ENCODE results near the gene ZSWIM4. TPM values are rescaled to one million over a fixed set of nuclear protein-coding genes. Genes with fewer than 3 reads are reported as not detected.

Gene ZSWIM4
- total RNA-seq, 1 experiment from 2014 or later: 8.7 TPM

GRCh38 chr19:13864046-13864666 is 68.9 kb downstream of the ZSWIM4 start:
- Histone ChIP-seq H3K27me3 (ENCODE audit: control insufficient read depth, insufficient read depth, low read length) (no peaks in the 10 kb centered on the region), H3K4me1 (ENCODE audit: control insufficient read depth, insufficient read depth, low read length) (peaks cover 12% of the 10 kb centered on the region), H3K27ac (ENCODE audit: low read length) (no peak overlapping the region), H3K4me3 (ENCODE audit: low read depth in 2 of 2, low read length in 2 of 2) (0 out of 4 replicates have a peak overlapping the region, but pooled peaks of 1 of the 2 experiments have one; percentile 14), H3K9me3 (ENCODE audit: control insufficient read depth, insufficient read depth, low read depth, low read length) (no peaks in the 10 kb centered on the region), H3K36me3 (ENCODE audit: control insufficient read depth, insufficient read depth, low read length) (no peaks in the 10 kb centered on the region)
- TF ChIP-seq, protein P1, sequence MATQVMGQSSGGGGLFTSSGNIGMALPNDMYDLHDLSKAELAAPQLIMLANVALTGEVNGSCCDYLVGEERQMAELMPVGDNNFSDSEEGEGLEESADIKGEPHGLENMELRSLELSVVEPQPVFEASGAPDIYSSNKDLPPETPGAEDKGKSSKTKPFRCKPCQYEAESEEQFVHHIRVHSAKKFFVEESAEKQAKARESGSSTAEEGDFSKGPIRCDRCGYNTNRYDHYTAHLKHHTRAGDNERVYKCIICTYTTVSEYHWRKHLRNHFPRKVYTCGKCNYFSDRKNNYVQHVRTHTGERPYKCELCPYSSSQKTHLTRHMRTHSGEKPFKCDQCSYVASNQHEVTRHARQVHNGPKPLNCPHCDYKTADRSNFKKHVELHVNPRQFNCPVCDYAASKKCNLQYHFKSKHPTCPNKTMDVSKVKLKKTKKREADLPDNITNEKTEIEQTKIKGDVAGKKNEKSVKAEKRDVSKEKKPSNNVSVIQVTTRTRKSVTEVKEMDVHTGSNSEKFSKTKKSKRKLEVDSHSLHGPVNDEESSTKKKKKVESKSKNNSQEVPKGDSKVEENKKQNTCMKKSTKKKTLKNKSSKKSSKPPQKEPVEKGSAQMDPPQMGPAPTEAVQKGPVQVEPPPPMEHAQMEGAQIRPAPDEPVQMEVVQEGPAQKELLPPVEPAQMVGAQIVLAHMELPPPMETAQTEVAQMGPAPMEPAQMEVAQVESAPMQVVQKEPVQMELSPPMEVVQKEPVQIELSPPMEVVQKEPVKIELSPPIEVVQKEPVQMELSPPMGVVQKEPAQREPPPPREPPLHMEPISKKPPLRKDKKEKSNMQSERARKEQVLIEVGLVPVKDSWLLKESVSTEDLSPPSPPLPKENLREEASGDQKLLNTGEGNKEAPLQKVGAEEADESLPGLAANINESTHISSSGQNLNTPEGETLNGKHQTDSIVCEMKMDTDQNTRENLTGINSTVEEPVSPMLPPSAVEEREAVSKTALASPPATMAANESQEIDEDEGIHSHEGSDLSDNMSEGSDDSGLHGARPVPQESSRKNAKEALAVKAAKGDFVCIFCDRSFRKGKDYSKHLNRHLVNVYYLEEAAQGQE (IDR thresholded peaks at IDR 0.05; ENCODE audit: insufficient read depth in 1 of 2, low read depth in 2 of 2, low read length in 1 of 2): no peak
- TF ChIP-seq POLR2AphosphoS5 (IDR thresholded peaks at IDR 0.05; ENCODE audit: low read depth, low read length) (no peak), SIN3A (IDR thresholded peaks at IDR 0.05; ENCODE audit: borderline replicate concordance, insufficient read depth, low read depth, low read length) (no peak), TCF7L2 (IDR thresholded peaks at IDR 0.05; ENCODE audit: low read depth, low read length) (no peak), CTCF (IDR thresholded peaks at IDR 0.05) (no peak)
- DNase-seq (ENCODE audit: low read depth, low spot score) (no peak), ATAC-seq (0 out of 2 replicates have a peak, but pooled peaks have one; percentile 7)
- intact Hi-C loops (cut with micrococcal nuclease; ENCODE audit: unreplicated experiment): loop anchor here (5.0 kb wide), 1 partner anchor 77 kb away; no protein-coding TSS in a partner anchor
- POLR2A ChIA-PET: no interaction called here
- no TSS peak for BruUV-seq (replicated peaks)
- in situ Hi-C loops (cut with HindIII; ENCODE audit: low pct_unique_long_range_greater_than_20kb, low sequenced_read_pairs): no loop called here
- CTCF ChIA-PET: interaction anchor here (2.4 kb wide), 1 partner anchor 28 kb away, joined by 13 read pairs; no protein-coding TSS in a partner anchor

DNA sequence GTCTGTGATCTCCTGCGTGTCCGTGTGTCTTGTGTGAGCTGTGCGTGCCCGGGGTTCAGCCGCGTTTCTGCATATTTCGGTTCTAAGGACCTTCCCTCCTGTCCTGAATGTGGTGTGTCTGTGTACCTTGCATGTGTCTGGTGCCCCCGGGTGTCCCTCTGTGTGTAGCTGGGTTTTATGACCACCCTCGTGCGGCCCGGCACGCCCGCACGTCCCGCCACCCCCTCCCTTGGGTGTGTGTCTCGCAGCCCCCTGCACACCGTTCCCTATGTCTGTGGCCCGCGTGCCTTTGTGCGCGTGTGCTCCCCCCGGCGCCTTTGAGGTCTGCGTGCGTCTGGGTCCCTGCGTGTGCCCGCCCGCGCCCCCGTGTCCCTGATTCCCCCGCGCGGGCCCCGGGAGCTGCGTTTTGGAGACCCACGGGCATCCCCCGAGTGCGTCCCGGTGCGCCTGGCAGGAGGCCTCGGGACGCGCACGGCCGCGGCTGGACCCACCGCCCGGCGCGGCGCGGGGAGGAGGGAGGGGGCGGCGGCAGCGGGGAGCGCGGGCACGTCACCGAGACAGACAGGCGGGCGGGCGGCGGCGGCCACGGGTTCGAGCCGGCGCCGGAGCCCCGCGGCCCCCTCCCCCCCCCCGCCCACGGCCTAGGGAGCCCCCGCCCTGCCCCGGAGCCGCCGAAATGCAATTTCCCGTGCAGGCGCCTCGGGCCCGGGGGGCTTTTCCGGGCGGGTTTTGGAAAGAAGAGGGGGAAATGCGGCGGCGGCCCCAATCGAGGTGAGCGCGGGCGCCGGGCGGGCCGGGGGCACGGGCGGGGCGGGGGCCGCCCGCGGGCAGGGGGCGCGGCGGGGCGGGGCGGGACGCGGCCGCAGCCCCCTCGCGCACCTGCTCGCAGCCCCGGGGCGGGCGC is 69.7 kb downstream of the ZSWIM4 start:
- TF ChIP-seq POLR2AphosphoS5 (IDR thresholded peaks at IDR 0.05; ENCODE audit: low read depth, low read length): no peak
- TF ChIP-seq, protein P1 (IDR thresholded peaks at IDR 0.05; ENCODE audit: insufficient read depth in 1 of 2, low read depth in 2 of 2, low read length in 1 of 2): no peak
- TF ChIP-seq CTCF (IDR thresholded peaks at IDR 0.05): no peak
- no peak for TF ChIP-seq TCF7L2 (IDR thresholded peaks at IDR 0.05; ENCODE audit: low read depth, low read length)
- no peak for TF ChIP-seq SIN3A (IDR thresholded peaks at IDR 0.05; ENCODE audit: borderline replicate concordance, insufficient read depth, low read depth, low read length)
- in situ Hi-C loops (cut with HindIII; ENCODE audit: low pct_unique_long_range_greater_than_20kb, low sequenced_read_pairs) (no loop called here), intact Hi-C loops (cut with micrococcal nuclease; ENCODE audit: unreplicated experiment) (loop anchor here (5.0 kb wide), 1 partner anchor 78 kb away; no protein-coding TSS in a partner anchor)
- no TSS peak for BruUV-seq (replicated peaks)
- Histone ChIP-seq H3K4me3 (ENCODE audit: low read depth in 2 of 2, low read length in 2 of 2) (peak overlapping the region; percentile 40 to 41), H3K36me3 (ENCODE audit: control insufficient read depth, insufficient read depth, low read length) (no peaks in the 10 kb centered on the region), H3K4me1 (ENCODE audit: control insufficient read depth, insufficient read depth, low read length) (peaks cover 12% of the 10 kb centered on the region), H3K27ac (ENCODE audit: low read length) (no peak overlapping the region), H3K9me3 (ENCODE audit: control insufficient read depth, insufficient read depth, low read depth, low read length) (no peaks in the 10 kb centered on the region), H3K27me3 (ENCODE audit: control insufficient read depth, insufficient read depth, low read length) (no peaks in the 10 kb centered on the region)
- ChIA-PET POLR2A (no interaction called here), CTCF (no interaction called here)
- no peak for DNase-seq (ENCODE audit: low read depth, low spot score)
- ATAC-seq: no peak; the same call in 1 of the 2 replicates

Data from Panc1 (cell line).